ENCODE data around the gene ZBTB17. TPM values are rescaled to one million over a fixed set of nuclear protein-coding genes. Genes with fewer than 3 reads are reported as not detected.

Gene ZBTB17
- total and polyA plus RNA-seq, 9 of the 15 experiments (the other 6 are each of a cell fraction or from before 2014, with no cell fraction given) = 1.1 to 53.4 (median 29.6) TPM

DNA sequence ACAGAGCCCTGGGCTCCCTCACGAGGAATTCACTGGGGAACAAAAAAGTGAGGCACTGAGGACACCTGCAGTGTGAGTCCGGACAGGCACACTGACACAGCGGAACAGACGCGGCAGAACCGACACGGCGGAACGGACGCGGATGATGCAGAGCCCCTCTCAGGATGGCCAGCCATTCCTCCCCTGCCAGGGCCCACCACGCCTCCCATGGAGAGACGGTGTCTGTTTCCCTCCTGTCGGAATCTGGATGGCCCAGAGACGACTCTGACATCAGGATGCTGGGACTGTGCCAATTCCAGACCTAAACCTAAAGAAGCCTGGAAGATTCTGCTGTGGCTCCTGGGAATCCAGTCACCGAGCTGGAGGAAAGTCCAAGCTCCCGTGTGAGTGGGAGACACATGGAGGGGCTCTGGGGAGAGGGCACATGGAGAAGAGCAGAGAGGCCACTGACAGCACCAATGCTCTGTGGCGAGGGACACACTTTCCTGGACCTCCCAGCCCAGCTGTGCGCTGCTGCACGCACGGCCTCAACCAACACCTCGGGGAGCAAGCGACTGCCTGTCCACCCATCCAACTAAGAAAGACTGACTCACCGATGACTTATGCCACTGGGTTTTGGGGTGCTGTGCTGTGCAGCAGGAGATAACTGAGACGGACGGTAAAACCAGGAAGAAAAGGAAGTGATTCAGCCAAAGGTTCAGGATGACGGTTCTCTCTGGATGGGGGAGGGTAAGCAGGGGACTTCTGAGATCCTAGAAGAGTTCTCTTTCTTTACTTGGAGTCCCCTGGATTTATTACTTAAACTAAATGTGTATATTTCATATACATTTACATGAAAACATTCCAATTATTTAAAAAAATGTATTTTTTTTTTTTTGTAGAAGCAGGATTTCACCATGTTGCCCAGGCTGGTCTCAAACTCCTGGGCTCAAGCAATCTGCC, 23.3 kb downstream of the ZBTB17 start (continued):
- TF ChIP-seq, protein P1, sequence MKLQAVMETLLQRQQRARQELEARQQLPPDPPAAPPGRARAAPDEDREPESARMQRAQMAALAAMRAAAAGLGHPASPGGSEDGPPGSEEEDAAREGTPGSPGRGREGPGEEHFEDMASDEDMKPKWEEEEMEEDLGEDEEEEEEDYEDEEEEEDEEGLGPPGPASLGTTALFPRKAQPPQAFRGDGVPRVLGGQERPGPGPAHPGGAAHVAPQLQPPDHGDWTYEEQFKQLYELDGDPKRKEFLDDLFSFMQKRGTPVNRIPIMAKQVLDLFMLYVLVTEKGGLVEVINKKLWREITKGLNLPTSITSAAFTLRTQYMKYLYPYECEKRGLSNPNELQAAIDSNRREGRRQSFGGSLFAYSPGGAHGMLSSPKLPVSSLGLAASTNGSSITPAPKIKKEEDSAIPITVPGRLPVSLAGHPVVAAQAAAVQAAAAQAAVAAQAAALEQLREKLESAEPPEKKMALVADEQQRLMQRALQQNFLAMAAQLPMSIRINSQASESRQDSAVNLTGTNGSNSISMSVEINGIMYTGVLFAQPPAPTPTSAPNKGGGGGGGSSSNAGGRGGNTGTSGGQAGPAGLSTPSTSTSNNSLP (IDR thresholded peaks at IDR 0.05; ENCODE audit: borderline replicate concordance, low read depth, low read length) = peak; percentile 60; the same call in 1 of the 2 replicates
- TF ChIP-seq U2AF1 (optimal IDR thresholded peaks at IDR 0.05; ENCODE audit: low read depth, low read length) (no peak), MBD2 (IDR thresholded peaks at IDR 0.05; ENCODE audit: borderline replicate concordance, low read depth) (peak; percentile 94), ZNF217 (CRISPR knock-in tag; IDR thresholded peaks at IDR 0.05) (no peak), EHMT2 (IDR thresholded peaks at IDR 0.05) (peak; percentile 76), JUN (IDR thresholded peaks at IDR 0.05; ENCODE audit: borderline replicate concordance, low read depth, low read length) (peak; percentile 100), JUN (CRISPR knock-in tag; IDR thresholded peaks at IDR 0.05; ENCODE audit: borderline replicate concordance) (no peak), POLR2H (tag; IDR thresholded peaks at IDR 0.05; ENCODE audit: low read depth) (peak; percentile 74; the same call in 1 of the 2 replicates), PYGO2 (tag; IDR thresholded peaks at IDR 0.05) (no peak), ERF (CRISPR knock-in tag; IDR thresholded peaks at IDR 0.05) (no peak), SMAD2 (IDR thresholded peaks at IDR 0.05; ENCODE audit: low read depth, low read length) (no peak)
- TF ChIP-seq, protein P2, sequence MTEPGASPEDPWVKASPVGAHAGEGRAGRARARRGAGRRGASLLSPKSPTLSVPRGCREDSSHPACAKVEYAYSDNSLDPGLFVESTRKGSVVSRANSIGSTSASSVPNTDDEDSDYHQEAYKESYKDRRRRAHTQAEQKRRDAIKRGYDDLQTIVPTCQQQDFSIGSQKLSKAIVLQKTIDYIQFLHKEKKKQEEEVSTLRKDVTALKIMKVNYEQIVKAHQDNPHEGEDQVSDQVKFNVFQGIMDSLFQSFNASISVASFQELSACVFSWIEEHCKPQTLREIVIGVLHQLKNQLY (CRISPR knock-in tag; conservative IDR thresholded peaks at IDR 0.05) = no peak
- TF ChIP-seq, protein P3, sequence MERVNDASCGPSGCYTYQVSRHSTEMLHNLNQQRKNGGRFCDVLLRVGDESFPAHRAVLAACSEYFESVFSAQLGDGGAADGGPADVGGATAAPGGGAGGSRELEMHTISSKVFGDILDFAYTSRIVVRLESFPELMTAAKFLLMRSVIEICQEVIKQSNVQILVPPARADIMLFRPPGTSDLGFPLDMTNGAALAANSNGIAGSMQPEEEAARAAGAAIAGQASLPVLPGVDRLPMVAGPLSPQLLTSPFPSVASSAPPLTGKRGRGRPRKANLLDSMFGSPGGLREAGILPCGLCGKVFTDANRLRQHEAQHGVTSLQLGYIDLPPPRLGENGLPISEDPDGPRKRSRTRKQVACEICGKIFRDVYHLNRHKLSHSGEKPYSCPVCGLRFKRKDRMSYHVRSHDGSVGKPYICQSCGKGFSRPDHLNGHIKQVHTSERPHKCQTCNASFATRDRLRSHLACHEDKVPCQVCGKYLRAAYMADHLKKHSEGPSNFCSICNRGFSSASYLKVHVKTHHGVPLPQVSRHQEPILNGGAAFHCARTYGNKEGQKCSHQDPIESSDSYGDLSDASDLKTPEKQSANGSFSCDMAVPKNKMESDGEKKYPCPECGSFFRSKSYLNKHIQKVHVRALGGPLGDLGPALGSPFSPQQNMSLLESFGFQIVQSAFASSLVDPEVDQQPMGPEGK (CRISPR knock-in tag; IDR thresholded peaks at IDR 0.05; ENCODE audit: borderline replicate concordance) = no peak; the same call in 1 of the 2 replicates
- TF ChIP-seq, protein P4, sequence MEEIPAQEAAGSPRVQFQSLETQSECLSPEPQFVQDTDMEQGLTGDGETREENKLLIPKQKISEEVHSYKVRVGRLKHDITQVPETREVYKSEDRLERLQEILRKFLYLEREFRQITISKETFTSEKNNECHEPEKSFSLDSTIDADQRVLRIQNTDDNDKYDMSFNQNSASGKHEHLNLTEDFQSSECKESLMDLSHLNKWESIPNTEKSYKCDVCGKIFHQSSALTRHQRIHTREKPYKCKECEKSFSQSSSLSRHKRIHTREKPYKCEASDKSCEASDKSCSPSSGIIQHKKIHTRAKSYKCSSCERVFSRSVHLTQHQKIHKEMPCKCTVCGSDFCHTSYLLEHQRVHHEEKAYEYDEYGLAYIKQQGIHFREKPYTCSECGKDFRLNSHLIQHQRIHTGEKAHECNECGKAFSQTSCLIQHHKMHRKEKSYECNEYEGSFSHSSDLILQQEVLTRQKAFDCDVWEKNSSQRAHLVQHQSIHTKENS (CRISPR knock-in tag; IDR thresholded peaks at IDR 0.05) = no peak
- TF ChIP-seq, protein P5, sequence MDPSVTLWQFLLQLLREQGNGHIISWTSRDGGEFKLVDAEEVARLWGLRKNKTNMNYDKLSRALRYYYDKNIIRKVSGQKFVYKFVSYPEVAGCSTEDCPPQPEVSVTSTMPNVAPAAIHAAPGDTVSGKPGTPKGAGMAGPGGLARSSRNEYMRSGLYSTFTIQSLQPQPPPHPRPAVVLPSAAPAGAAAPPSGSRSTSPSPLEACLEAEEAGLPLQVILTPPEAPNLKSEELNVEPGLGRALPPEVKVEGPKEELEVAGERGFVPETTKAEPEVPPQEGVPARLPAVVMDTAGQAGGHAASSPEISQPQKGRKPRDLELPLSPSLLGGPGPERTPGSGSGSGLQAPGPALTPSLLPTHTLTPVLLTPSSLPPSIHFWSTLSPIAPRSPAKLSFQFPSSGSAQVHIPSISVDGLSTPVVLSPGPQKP (CRISPR knock-in tag; IDR thresholded peaks at IDR 0.05) = no peak
- TF ChIP-seq, protein P6, sequence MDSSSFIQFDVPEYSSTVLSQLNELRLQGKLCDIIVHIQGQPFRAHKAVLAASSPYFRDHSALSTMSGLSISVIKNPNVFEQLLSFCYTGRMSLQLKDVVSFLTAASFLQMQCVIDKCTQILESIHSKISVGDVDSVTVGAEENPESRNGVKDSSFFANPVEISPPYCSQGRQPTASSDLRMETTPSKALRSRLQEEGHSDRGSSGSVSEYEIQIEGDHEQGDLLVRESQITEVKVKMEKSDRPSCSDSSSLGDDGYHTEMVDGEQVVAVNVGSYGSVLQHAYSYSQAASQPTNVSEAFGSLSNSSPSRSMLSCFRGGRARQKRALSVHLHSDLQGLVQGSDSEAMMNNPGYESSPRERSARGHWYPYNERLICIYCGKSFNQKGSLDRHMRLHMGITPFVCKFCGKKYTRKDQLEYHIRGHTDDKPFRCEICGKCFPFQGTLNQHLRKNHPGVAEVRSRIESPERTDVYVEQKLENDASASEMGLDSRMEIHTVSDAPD (CRISPR knock-in tag; IDR thresholded peaks at IDR 0.05) = no peak

All from K562 (cell line).